ENCODE results near the gene H6PD.

Gene H6PD

GRCh38 chr1:9279172-9279840 is 44.7 kb downstream of the H6PD start (continued):
- TF ChIP-seq PATZ1 (CRISPR knock-in tag; IDR thresholded peaks at IDR 0.05; ENCODE audit: borderline replicate concordance) (no peak), GLIS3 (CRISPR knock-in tag; IDR thresholded peaks at IDR 0.05) (no peak), ZNF8 (CRISPR knock-in tag; IDR thresholded peaks at IDR 0.05) (no peak), ZFP30 (CRISPR knock-in tag; IDR thresholded peaks at IDR 0.05) (no peak), CSDC2 (CRISPR knock-in tag; IDR thresholded peaks at IDR 0.05) (no peak), ISL1 (CRISPR knock-in tag; IDR thresholded peaks at IDR 0.05) (no peak)

GRCh38 chr1:9280015-9280860 is 45.7 kb downstream of the H6PD start:
- ATAC-seq = peak; percentile 82
- TF ChIP-seq ZFP30 (CRISPR knock-in tag; IDR thresholded peaks at IDR 0.05) = no peak
- TF ChIP-seq TOX (CRISPR knock-in tag; IDR thresholded peaks at IDR 0.05; ENCODE audit: borderline replicate concordance) = no peak
- TF ChIP-seq RARB (CRISPR knock-in tag; IDR thresholded peaks at IDR 0.05) = no peak
- TF ChIP-seq BACH2 (CRISPR knock-in tag; IDR thresholded peaks at IDR 0.05; ENCODE audit: borderline replicate concordance) = no peak
- no peak for TF ChIP-seq ZC3H10 (CRISPR knock-in tag; IDR thresholded peaks at IDR 0.05)
- no peak for TF ChIP-seq ARNTL (CRISPR knock-in tag; IDR thresholded peaks at IDR 0.05; ENCODE audit: borderline replicate concordance, low read depth)
- no peak for TF ChIP-seq CSRNP3 (CRISPR knock-in tag; IDR thresholded peaks at IDR 0.05)
- no peak for TF ChIP-seq ZNF8 (CRISPR knock-in tag; IDR thresholded peaks at IDR 0.05)
- TF ChIP-seq POU6F1 (CRISPR knock-in tag; IDR thresholded peaks at IDR 0.05; ENCODE audit: borderline replicate concordance, low read depth) = no peak
- TF ChIP-seq TSHZ2 (CRISPR knock-in tag; IDR thresholded peaks at IDR 0.05) = no peak
- TF ChIP-seq ISL1 (CRISPR knock-in tag; IDR thresholded peaks at IDR 0.05) = no peak
- TF ChIP-seq PPARA (CRISPR knock-in tag; IDR thresholded peaks at IDR 0.05; ENCODE audit: borderline replicate concordance) = no peak
- TF ChIP-seq PATZ1 (CRISPR knock-in tag; IDR thresholded peaks at IDR 0.05; ENCODE audit: borderline replicate concordance) = no peak
- TF ChIP-seq ZFP3 (CRISPR knock-in tag; IDR thresholded peaks at IDR 0.05) = no peak
- no peak for TF ChIP-seq ZNF70 (CRISPR knock-in tag; IDR thresholded peaks at IDR 0.05)
- no peak for TF ChIP-seq GLIS3 (CRISPR knock-in tag; IDR thresholded peaks at IDR 0.05)
- TF ChIP-seq CSDC2 (CRISPR knock-in tag; IDR thresholded peaks at IDR 0.05) = no peak
- no peak for TF ChIP-seq SNAI2 (CRISPR knock-in tag; IDR thresholded peaks at IDR 0.05)
- no peak for TF ChIP-seq ESRRG (CRISPR knock-in tag; IDR thresholded peaks at IDR 0.05)
- TF ChIP-seq ZNF565 (CRISPR knock-in tag; conservative IDR thresholded peaks at IDR 0.05; ENCODE audit: low read depth) = no peak

All from SK-N-SH treated with all-trans-retinoic acid at 6 μM for 48 hours (cell line).